ENCODE measurements around the gene KCNK1. TPM values are rescaled to one million over a fixed set of nuclear protein-coding genes. Genes with fewer than 3 reads are reported as not detected.

Gene KCNK1
- total and polyA plus RNA-seq, 10 donors, result 0.15 to 2.9 (median 1.3) TPM

GRCh38 chr1:233656687-233657086 is 42.8 kb downstream of the KCNK1 start:
- intact Hi-C loops (cut with DNase I; ENCODE audit: low total_unique reads), result no loop called here
- Histone ChIP-seq H3K36me3 (no peaks in the 10 kb centered on the region), H3K9me3 (no peaks in the 10 kb centered on the region), H3K4me3 (no peak overlapping the region), H3K27ac (no peak overlapping the region), H3K4me1 (no peaks in the 10 kb centered on the region), H3K27me3 (replicated peaks in 1 of 7) (no peaks in the 10 kb centered on the region)
- TF ChIP-seq POLR2A (IDR thresholded peaks at IDR 0.05), result no peak
- no peak for TF ChIP-seq POLR2AphosphoS5 (IDR thresholded peaks at IDR 0.05)
- TF ChIP-seq CTCF (IDR thresholded peaks at IDR 0.05 in 8 of 11, conservative IDR thresholded peaks at IDR 0.05 in 3 of 11), result no peak
- 76 to 91% (median 87%) methylated on average over 3 of the region's 3 CpGs for WGBS, 5 donors
- no peak for DNase-seq

- DNase-seq, result no peak
- Histone ChIP-seq H3K36me3 (no peaks in the 10 kb centered on the region), H3K9me3 (no peaks in the 10 kb centered on the region), H3K4me3 (no peak overlapping the region), H3K4me1 (no peaks in the 10 kb centered on the region), H3K27me3 (replicated peaks in 1 of 7) (no peaks in the 10 kb centered on the region), H3K27ac (no peak overlapping the region)
- WGBS, 5 donors, result 74 to 96% (median 88%) methylated on average over 2 of the region's 2 CpGs
- TF ChIP-seq POLR2A (IDR thresholded peaks at IDR 0.05) (no peak), POLR2AphosphoS5 (IDR thresholded peaks at IDR 0.05) (no peak), CTCF (IDR thresholded peaks at IDR 0.05 in 8 of 11, conservative IDR thresholded peaks at IDR 0.05 in 3 of 11) (no peak)
- intact Hi-C loops (cut with DNase I; ENCODE audit: low total_unique reads), result no loop called here
These were observed 43.6 kb downstream of the KCNK1 start for GRCh38 chr1:233657466-233657865.

- TF ChIP-seq POLR2A (IDR thresholded peaks at IDR 0.05) (no peak), POLR2AphosphoS5 (IDR thresholded peaks at IDR 0.05) (no peak), CTCF (IDR thresholded peaks at IDR 0.05 in 8 of 11, conservative IDR thresholded peaks at IDR 0.05 in 3 of 11) (no peak)
- DNase-seq, result no peak
- no peaks in the 10 kb centered on the region for H3K27me3 ChIP-seq (replicated peaks in 1 of 7)
- intact Hi-C loops (cut with DNase I; ENCODE audit: low total_unique reads), result no loop called here
- H3K4me3 ChIP-seq, result no peak overlapping the region
- H3K9me3 ChIP-seq, result no peaks in the 10 kb centered on the region
- no peak overlapping the region for H3K27ac ChIP-seq
- no peaks in the 10 kb centered on the region for H3K36me3 ChIP-seq
- 87 to 97% (median 92%) methylated on average over 7 of the region's 7 CpGs for WGBS, 5 donors
- H3K4me1 ChIP-seq, result no peaks in the 10 kb centered on the region
These were observed 45.6 kb downstream of the KCNK1 start for GRCh38 chr1:233659495-233659894.

- no peaks in the 10 kb centered on the region for H3K36me3 ChIP-seq
- 82 to 94% (median 89%) methylated on average over 11 of the region's 11 CpGs for WGBS, 5 donors
- no peak for DNase-seq
- no peaks in the 10 kb centered on the region for H3K4me1 ChIP-seq
- TF ChIP-seq POLR2AphosphoS5 (IDR thresholded peaks at IDR 0.05) (no peak), POLR2A (IDR thresholded peaks at IDR 0.05) (no peak), CTCF (IDR thresholded peaks at IDR 0.05 in 8 of 11, conservative IDR thresholded peaks at IDR 0.05 in 3 of 11) (no peak)
- H3K9me3 ChIP-seq, result no peaks in the 10 kb centered on the region
- intact Hi-C loops (cut with DNase I; ENCODE audit: low total_unique reads), result no loop called here
- no peaks in the 10 kb centered on the region for H3K27me3 ChIP-seq (replicated peaks in 1 of 7)
- no peak overlapping the region for H3K4me3 ChIP-seq
- H3K27ac ChIP-seq, result no peak overlapping the region
These were observed 47.7 kb downstream of the KCNK1 start for GRCh38 chr1:233661376-233662159.
